Cardiac fibroblast (primary cell): ENCODE data around the gene CHRM3.
"Not testable (repeated sequence)": the region's sequence is repeated elsewhere in the genome, so short reads cannot be mapped to it uniquely, and the experiment has no call there.

ENCODE experiments used
- DNase-seq, 2 donors: peaks; one replicate each; pipeline versions ENCODE4 v3.0.0 to v3.0.0-alpha.2; 2010; ENCODE audit warnings: low read depth in 2 of 2
- H3K4me3 ChIP-seq, 2 donors: replicated peaks in 1 of 2; 1 replicate in 1 of 2; 2 replicates in 1 of 2; pipeline ENCODE4 v1.5.1; 2011; ENCODE audit warnings: low read depth in 2 of 2, low read length in 2 of 2, mild to moderate bottlenecking in 2 of 2, moderate library complexity in 1 of 2
- CTCF ChIP-seq: IDR thresholded peaks from one replicate; pipeline ENCODE4 v1.5.1; 2011; ENCODE audit warnings: low read depth, mild to moderate bottlenecking, low read length, inconsistent platforms

The CHRM3 gene

GRCh38 chr1:239354231-239354630, 32.1 kb upstream of the CHRM3 start:
- no peak overlapping the region for H3K4me3 ChIP-seq
- no peak for TF ChIP-seq CTCF
- DNase-seq, result no peak

- H3K4me3 ChIP-seq, result no peak overlapping the region
- DNase-seq, result no peak
- TF ChIP-seq CTCF, result no peak
Measured at GRCh38 chr1:239357867-239358266, 28.5 kb upstream of the CHRM3 start.

- no peak for TF ChIP-seq CTCF
- no peak overlapping the region for H3K4me3 ChIP-seq
- peak in 1 of 2 donors; percentile 3 for DNase-seq
Measured at GRCh38 chr1:239361403-239361802, 25.0 kb upstream of the CHRM3 start.

GRCh38 chr1:239363930-239364329, 22.4 kb upstream of the CHRM3 start:
- TF ChIP-seq CTCF, result no peak
- no peak overlapping the region for H3K4me3 ChIP-seq
- no peak for DNase-seq

- H3K4me3 ChIP-seq, result no peak overlapping the region
- DNase-seq, result no peak
- TF ChIP-seq CTCF, result no peak
Measured at GRCh38 chr1:239367196-239367810, 19.1 kb upstream of the CHRM3 start.

GRCh38 chr1:239368436-239369109, 17.8 kb upstream of the CHRM3 start:
- DNase-seq, result no peak
- H3K4me3 ChIP-seq, result no peak overlapping the region
- TF ChIP-seq CTCF, result no peak

- H3K4me3 ChIP-seq, DNase-seq: not testable (repeated sequence)
Measured at GRCh38 chr1:239370869-239371268, 15.5 kb upstream of the CHRM3 start.
